Esophagus squamous epithelium (tissue), 4 donors: Measurements from ENCODE around the gene DENND5B.

Experiments
- CTCF ChIP-seq, 6 experiments: fragments of 450-650 bp in 4 of 6; fragments of 200-600 bp in 2 of 6; sonication (generic) in 2 of 6; IDR thresholded peaks; one replicate each; pipeline ENCODE4 v1.5.1; 2016 to 2019; ENCODE audit warnings: antibody characterized with exemption in 6 of 6, mild to moderate bottlenecking in 4 of 6, moderate library complexity in 4 of 6
- POLR2A ChIP-seq, 4 donors: fragments of 450-650 bp; IDR thresholded peaks; one replicate each; pipeline ENCODE4 v1.6.1; 2017; ENCODE audit warnings: antibody characterized with exemption in 4 of 4, mild to moderate bottlenecking in 4 of 4, moderate library complexity in 3 of 4

GRCh38 chr12:31583878-31584277 is 7.1 kb downstream of the DENND5B start:
- TF ChIP-seq CTCF (IDR thresholded peaks at IDR 0.05) (no peak), POLR2A (IDR thresholded peaks at IDR 0.05) (no peak)
